ENCODE results near the gene PTCH2.
"Not testable (repeated sequence)": the region's sequence is repeated elsewhere in the genome, so short reads cannot be mapped to it uniquely, and the experiment has no call there.

Gene PTCH2

GRCh38 chr1:44838294-44838693, 4.8 kb downstream of the PTCH2 start:
- not testable (repeated sequence) for DNase-seq (ENCODE audit: low read depth)

DNA sequence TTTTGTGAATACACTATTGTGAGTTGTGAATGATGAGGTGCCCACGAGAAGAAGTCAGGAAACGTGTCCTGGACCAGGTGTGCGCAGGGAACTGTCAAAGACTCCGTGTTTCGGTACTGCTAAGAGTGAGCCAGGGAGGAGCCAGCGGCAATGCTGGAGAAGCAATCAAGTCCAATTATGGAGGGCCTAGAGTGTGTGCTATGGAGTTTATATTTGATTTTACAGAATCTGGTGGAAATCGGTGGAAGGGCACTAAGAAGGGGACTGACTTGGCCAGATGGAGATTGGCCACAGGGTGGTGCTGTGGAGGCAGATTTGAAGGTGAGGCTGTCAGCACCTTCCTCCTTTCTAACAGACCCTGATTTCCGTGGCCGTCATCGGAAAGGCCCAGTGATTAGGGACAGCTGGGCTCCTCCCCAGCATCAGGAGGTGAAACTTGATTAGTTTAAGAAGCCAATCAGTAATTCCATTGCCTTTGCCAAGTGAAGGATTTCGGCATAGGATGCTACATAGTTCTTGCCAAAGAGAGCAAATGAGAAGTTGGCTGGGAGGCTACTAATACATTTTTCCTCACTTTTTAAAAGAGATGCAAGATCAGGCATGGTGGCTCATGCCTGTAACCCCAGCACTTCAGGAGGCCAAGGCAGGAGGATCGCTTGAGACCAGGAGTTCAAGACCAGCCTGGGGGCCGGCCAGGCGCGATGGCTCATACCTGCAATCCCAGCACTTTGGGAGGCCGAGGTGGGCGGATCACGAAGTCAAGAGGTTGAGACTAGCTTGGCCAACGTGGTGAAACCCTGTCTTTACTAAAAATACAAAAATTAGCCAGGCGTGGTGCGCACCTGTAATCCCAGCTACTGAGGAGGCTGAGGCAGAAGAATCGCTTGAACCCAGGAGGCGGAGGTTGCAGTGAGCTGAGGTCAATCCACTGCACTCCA, 7.0 kb downstream of the PTCH2 start:
- peak; percentile 67 for DNase-seq (ENCODE audit: low read depth)

GRCh38 chr1:44834328-44834727, 8.7 kb downstream of the PTCH2 start:
- no peak for DNase-seq (ENCODE audit: low read depth)

DNA sequence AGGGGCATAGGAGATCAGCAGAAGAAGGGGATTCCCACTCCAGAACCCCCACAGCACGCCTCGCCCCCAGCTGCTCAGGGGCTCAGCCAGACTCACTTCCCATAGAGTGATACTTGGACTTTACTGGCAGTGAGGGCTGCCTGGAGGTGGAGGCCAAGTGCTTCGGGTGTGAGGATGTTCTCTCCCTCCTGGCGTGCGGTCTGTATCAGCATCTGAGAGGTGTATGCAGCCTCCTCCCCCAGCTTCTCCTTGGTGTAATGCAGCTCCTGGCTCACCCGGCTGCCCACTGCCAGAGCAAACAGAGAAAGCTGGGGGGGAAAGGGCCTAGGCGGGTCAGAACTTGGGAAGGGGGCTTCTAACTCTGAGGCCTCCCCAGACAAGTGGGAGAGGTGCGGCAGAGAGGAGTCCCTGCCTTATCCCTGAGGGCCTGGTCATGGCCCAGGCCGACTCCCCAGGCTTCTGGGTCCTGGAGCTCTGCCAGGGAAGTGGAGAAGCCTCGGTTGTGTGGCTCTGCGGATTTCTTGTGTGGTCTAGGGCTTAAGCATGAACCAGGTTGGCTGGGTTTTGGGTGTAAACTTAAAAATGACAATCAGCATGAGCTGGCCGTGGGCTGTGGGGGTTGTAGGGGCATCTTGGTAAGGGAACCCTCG, 10.9 kb downstream of the PTCH2 start:
- DNase-seq (ENCODE audit: low read depth), result no peak

DNA sequence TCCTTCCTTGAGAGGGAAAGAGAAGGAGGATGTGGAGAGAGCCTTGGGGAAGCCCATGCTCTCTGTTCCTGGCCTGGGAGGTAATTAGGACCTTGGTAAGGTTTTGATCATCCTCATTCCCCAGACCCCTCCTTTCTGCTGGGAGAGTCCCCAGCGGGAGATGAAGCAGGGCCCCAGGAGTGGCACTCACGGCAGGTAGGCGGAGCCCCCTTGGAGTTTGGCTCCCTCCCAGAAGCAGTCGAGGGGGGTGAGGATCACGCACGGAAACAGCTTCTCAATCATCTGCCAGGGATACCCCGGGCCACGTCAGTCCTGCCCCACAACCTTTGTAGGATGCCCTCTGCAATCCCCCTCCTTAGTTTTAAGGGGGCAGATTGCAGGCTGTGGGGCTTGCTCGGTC, 11.5 kb downstream of the PTCH2 start:
- DNase-seq (ENCODE audit: low read depth), result no peak

GRCh38 chr1:44830900-44831304, 12.2 kb downstream of the PTCH2 start:
- DNase-seq (ENCODE audit: low read depth), result no peak

- no peak for DNase-seq (ENCODE audit: low read depth)
Observed at GRCh38 chr1:44829506-44830384, 13.3 kb downstream of the PTCH2 start.

- no peak for DNase-seq (ENCODE audit: low read depth)
Observed at GRCh38 chr1:44828841-44829440, 14.1 kb downstream of the PTCH2 start.

- DNase-seq (ENCODE audit: low read depth), result no peak
Observed at GRCh38 chr1:44828003-44828651, 14.9 kb downstream of the PTCH2 start.

DNA sequence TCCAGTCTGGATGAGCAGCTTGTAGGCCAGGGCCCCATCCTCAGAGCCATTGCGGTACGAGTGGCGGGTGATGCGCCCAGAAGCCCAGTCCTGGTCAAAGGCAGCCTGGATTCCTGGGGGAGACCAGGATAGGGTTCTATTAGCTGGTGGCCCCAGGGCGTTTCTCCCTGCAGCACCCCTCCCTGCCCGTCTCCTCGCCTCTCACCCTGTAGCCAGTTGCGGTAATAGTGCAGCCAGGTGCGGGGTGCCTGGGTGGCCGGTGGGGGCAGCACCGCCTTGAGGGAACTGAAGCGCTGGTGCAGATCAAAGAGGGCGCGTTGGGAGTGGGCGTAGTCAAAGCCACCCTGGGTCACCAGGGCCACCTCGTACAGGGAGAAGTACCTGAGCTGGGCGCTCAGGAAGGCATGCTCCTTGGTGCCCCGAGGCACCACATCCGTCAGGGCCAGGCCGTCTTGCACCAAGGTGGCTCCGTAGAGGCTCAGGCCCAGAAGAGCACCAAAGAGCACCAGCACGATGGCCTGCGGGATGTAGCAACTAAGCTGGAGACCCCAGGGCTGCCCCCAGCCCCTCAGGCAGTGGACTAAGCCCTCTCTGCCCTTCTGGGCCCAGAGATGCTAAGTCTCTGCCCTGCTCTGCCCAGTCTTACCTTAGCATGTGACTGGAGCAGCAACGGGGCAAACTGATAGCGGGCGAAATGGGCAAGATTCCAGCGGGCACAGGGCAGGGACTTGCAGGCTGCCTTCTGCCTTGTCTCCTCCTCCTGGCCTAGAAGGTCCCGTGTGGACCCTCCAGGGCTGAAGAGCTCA, 15.7 kb downstream of the PTCH2 start:
- DNase-seq (ENCODE audit: low read depth), result no peak

DNA sequence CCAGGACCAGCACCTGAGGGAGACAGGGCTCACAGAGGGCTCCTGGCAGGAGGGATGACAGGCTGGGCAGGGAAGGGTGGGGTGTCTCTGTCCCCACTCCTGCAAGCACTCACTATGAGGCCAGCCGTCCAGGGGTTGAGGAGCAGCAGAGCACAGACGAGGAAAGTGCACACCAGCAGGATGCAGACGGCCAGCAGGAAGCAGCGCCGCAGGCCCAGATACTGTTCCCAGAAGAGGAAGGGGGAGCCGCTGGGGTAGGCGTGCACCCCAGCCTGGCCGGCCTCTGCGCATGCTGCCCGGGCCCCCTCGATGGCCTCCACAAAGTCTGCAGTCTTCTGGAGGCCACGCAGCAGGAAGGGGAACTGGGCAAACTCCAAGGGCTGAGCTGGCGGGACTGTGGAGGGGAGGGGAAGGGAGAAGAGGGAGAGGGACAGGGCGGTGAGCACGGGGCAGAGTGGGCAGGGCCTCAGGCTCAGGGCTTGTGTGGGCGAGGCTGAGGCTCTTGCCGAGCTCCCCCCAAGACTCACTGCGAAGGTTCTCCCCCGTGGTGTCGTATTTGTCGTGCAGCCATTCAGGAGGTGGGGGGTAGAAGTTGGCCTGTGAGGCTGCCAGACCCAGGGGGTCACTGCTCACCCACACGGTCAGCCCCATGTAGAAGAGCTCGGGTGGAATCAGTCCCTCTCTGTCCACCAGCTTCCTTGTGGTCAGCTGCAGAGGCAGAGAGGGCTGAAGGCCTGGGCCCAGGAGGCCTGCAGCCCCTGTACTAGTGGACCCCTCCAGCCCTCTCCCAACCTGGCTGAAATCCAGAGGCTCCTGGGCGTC, 16.5 kb downstream of the PTCH2 start:
- no peak for DNase-seq (ENCODE audit: low read depth)

DNA sequence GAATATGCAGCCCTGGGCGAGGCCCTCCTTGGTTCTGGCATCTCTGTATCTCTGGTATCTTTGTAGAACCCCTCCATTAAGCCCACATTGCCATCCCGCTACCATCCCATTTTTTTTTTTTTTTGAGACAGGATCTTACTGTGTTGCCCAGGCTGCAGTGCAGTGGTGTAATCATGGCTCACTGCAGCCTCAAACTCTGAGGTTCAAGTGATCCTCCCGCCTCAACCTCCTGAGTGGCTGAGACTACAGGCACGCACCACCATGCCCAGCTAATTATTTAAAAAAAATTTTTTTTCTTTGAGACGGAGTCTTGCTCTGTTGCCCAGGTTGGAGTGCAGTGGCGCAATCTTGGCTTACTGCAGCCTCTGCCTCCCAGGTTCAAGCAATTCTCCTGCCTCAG, 18.7 kb downstream of the PTCH2 start:
- DNase-seq (ENCODE audit: low read depth), result not testable (repeated sequence)

DNA sequence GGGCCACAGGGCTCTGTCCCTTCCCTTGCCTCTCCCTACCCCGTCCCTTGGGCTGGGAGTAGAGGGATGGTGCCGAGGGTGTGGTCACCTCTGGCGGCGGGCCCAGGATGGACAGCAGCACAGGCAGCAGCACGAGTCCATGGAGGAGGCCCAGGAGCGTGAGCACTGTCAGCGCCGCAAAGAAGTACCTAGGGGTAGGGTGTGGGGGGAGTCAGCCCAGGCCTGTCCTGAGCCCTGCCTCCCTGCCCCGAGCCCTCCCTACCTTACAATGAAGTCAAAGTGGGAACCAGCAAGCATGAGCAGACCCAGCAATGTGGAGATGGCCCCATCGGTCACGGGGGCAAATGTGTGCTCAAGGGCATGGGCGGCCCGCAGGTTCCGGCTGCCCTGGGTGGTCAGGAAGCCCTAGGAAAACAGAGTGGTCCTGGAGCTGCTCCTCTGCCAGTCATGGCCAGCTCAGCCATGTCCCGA, 20.0 kb downstream of the PTCH2 start:
- DNase-seq (ENCODE audit: low read depth), result no peak

DNA sequence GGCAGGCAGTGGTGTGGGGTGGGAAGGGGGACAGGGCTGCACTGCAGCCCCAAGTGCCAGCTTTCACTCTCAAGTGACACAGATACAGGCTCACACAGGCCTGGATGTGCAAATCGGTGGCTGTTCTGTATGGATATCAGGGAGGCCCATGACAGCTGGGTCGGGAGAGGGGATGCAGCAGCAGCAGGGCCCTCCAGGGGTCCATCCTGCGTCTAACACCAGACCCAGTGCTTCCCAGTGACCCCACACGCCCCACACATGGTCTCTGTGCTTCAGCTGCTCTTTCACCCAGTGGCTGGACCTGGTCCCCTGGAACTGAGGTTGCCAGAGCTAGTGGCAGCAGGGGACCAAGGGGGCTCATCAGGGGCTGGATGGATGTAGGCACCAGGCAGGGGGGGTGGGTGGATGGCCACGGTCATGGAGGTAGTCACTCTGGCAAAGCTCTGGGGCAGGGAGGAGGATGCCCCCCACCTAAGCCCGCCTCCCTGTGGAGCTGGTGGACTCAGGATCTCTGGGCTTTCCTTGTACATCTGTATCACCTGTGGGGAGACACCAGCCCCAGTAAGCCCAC, 20.8 kb downstream of the PTCH2 start:
- no peak for DNase-seq (ENCODE audit: low read depth)

DNA sequence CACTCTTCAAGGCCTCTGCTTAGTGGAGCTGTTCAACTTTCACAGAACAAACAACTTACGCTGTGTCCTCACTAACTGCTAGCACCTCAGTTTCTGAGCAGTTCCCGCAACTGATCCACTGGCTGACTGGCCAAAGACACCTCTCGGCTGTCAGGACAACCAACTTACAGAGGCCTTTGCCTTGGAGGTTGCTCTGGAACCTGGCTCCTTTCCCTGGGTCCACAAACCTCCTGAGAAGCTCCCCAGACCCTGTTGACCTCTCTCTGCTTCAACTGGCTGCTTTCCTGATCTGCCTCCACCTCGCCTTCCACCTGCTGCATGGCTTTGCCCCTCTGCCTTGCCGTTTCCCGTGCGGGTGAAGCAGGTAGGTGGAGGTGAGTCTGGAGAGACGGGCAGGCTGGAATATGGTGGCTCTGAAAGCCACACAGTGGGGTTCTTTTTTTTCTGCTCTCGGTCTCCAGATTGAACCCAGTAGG, 21.8 kb downstream of the PTCH2 start:
- DNase-seq (ENCODE audit: low read depth), result no peak

- DNase-seq (ENCODE audit: low read depth), result no peak
Observed at GRCh38 chr1:44820328-44821239, 22.5 kb downstream of the PTCH2 start.

DNA sequence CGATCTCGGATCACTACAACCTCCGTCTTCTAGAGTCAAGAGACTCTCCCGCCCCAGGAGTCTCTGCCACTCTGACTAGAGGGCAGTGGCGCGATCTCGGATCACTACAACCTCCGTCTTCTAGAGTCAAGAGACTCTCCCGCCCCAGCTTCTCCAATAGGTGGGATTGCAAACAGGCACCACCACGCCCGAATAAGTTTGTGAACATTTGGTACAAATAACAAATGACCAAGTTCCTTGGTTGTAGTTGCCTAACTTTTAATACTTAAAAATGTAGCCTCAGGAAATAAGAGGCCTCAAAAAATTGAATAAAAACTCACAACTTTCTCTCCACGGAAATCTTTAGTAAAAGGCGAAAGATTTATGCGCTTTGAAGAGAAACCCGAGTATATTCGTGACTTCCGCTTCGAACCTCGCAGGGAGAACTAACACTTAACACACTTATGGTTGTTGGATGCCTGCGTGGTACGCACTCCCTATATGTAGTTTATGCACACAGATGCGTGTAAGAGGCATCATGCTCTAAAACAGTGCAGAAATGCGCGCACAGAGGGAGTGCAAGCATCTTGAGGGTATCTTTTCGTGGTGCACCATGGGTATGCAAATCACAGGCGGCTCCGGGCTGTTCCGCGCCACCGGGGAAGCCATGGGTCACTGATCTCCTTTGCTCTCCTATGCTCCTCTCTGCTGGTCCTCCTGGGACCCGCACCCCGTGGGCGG, 23.3 kb downstream of the PTCH2 start:
- DNase-seq (ENCODE audit: low read depth), result peak; percentile 59
